DMS53 (cell line): Measurements from ENCODE around the gene COX4I1.

Source experiments
- DNase-seq: peaks from one replicate; lab custom pipeline; 2025; lab: John Stamatoyannopoulos, UW

COX4I1 gene

DNA sequence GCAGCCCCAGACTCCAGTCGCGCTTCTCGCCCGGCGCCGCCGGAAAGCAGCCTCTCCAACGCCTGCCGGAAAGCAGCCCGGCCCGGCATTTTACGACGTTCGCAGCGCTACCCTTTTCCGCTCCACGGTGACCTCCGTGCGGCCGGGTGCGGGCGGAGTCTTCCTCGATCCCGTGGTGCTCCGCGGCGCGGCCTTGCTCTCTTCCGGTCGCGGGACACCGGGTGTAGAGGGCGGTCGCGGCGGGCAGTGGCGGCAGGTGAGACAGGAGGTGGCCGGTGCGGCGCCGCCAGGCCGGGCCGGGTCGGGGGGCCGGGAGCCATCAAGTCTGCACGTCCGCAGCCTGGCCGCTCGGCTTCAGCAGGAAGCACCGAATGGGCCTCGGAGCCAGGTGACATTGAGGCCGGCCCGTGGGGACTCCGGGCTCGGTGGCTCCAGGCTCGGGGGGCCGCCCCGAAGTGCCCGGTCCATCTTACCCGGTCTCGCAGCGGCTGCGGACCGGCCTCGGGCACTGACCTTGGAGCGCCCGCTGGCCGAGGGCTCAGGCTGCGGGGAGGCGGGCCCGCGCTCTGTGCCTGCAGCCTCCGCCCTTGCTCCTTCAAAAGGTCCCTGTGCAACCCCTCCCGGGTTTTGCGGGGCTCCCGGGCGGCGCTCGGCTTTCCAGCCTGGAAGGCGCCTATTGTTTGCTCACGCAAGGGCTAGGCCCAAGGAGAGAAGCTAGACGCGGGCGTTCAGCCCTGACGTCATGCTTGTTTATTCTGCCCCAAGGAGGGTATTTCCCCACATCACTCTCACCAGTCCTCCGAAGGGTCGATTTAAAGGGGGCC lies at the start of gene COX4I1, which contains the start of gene EMC8:
Gene COX4I1, plus strand, starts transcription at position 199 of the 824 bp plus-strand sequence. CDS start 1,511 bp downstream, outside the sequence.
Gene EMC8, minus strand, starts transcription at position 48 of the 824 bp plus-strand sequence. CDS start 249 bp downstream, outside the sequence.
- DNase-seq = peak; percentile 96

DNA sequence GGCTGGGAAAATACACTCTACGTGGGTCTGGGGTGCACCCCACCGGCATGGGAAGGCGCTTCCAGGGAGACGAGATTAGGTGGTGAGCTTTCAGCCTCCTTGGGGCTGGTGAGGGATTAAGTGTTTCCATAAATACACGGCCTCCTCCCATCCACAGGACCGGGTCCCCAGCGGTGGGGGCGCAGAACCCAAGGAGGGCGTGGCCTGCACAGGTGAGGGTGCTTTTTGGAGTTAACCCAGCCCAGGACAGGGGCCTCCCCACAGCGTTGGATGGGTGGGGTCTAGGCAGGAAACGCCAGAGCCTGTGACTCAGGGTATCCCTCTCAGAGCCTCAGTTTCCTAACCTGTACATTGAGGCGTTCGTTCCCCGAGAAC lies 49.7 kb upstream of the COX4I1 start:
- DNase-seq = no peak

DNA sequence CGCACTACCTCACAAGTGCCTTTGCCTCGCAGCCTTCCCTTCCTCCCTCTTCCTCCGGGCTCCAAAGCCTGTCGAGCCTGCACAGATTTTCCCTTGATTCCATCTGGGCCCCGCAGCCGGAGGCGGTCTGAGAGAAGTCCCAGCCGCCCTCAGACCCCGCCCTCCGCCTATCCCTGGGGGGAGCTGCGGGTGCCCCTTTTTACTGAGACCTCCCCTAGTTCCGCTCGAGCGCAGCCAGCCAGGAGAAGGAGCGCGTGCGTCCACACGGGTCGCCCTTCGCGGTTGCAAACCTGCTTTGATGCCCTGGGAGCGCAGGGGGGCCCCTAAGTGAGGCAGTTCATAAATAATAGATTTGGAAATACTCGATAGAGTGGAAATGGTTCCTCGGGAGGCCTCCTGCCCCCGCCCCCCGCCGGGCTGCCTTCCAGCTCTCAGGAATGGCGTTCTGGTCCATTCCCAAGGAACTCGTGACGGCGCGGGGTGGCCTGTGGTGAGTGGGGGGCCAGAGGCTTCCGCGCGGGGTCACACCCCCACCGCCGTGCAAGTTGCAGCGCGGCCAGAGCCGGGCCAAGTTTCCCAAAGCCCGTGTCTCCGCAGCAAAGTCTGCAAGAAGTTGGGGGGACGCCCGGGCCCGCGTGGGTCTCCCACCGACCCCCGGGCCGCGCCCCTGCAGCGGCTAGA lies 49.2 kb upstream of the COX4I1 start:
- peak; percentile 30 for DNase-seq

DNA sequence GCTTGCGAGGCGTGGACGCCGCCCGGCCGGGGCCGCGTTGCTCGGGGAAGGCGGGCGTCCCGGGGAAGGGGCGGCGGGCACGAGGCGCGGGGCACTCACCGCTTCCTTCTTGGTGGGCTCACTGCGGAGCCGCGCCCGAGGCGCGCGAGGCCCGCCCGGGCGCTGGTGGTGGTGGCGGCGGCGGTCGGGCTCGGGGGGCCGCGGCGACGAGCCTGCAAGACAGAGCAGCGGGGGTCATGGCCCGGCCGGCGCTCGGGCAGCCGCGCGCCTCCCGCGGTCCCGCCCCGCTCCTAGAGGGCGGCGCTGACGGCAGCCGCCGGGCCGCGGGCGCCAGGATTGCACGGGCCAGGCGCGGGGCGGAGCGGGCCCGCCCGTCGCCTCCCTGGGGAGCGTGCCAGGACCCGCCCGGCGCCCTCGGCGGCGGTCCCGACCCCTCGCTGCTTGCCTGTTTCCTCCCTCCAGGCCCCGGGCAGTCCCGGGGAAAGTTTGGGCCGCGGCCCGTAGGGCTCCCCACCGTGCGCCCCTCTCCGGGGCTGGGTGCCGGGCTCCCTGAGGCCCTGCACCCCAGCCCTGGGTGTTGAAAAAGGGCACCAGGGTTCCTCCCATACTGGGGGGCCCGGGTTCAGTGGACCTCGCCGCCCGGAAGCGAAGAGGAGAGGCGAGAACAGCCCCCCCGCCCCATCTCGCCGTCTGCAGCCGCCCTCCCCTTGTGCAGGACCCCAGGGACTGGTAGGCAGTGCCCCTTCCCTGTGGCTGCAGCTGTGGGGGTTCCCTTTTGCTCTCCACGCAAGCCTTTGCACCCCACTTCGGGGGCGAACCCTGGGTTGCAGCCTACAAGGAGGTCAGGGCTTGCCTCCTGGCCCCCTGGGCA lies 48.4 kb upstream of the COX4I1 start, which contains the start of gene C16orf74:
Gene C16orf74, minus strand, starts transcription at position 270 of the 871 bp plus-strand sequence. CDS start 15,879 bp downstream, outside the sequence.
- peak; percentile 74 for DNase-seq

DNA sequence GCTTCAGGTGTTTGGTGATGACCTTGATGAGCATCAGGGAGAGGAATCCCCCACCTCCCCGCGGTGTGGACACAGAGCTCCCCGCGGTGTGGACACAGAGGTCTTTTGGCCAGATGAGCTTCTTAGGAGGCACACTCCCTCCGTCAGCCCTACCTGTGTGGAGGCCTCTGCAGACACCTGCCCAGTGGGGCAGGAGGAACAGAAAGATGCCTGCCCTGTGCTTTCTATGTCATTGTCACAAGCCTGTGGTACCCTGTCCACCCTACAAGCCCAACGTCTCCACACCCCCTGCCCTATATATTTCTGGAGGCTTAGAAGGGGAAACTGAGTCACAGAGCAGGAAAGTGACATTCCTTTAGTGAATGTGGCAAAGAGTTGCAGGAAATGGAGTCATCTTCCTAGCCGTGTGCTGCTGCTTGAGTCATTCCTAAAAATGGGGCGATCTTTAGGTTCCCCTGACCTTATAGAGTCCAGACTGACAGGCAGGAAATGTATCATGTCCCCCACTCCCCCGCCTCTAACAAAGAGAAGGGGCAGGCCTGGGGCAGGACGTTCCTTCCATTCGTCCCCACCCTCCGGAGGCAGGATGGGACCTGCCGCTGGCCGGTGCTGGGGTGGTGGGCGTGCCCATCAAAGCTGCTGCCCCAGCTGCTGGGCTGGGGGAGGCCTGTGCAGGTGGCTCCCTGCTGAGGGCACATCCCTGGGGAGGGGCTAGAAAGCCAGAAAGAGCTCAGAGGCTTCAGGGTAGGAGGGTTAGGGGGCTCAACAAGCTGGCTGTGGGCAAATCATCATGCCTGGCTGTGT lies 47.6 kb upstream of the COX4I1 start:
- peak; percentile 27 for DNase-seq

DNA sequence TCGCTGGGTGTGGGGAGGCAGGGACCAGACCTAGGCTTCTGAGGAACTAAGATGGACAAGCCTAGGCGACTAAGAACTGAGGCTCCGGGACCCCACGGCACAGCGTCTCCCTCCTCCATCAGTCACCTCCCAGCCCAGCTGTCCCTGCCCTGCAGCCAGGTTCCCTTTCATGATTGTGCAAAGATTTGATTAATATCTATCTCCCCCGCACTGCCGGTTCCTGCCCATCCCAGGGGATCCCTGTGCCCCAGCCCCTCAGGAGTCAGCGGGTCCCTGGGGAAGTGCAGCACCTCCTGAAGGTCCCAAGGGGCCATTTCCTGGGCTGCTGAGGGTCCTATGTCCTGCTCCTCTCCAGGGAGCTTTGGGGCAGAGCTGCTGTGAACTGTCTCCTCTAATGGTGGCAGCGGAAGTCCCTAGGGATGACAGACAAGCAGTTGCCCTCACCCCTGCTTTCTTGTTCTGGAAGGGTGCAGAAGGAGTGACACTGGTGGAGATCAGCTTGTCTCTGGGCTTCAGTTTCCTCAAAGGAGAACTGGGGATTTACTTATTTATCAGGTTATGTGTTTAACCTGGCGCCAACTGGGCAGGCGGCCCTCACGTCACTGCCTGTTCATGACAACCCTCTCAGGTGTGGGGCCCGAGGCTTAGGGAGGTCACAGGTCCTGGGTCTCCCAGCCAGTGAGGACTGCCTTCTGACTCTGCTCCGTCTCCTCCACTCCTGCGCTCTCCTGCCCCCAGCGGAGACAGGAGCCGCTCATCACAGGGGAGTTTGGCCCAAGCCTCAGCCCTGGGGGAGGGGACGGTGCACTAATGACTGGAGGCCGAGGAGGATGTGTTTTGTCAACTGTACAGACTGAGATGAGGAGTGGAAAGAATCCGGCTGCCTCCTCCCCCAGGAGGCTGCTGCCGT lies 46.7 kb upstream of the COX4I1 start:
- DNase-seq = peak; percentile 19

DNA sequence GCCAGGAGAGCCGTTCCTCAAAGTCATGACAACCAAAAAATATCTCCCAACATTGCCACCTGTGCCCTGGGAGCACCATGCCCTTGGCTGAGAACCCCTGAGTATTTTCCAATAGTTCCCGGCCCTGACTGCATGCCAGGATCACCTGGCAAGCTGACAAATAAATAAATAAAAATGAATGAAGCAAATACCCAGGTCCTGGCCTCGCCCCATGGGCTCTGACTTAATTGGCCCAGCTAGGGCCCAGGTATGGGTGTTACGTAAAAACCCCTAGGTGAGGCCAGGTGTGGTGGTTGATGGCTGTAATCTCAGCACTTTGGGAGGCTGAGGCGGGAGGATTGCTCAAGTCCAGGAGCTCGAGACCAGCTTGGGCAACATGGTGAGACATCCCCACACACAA lies 45.9 kb upstream of the COX4I1 start:
- no peak for DNase-seq

DNA sequence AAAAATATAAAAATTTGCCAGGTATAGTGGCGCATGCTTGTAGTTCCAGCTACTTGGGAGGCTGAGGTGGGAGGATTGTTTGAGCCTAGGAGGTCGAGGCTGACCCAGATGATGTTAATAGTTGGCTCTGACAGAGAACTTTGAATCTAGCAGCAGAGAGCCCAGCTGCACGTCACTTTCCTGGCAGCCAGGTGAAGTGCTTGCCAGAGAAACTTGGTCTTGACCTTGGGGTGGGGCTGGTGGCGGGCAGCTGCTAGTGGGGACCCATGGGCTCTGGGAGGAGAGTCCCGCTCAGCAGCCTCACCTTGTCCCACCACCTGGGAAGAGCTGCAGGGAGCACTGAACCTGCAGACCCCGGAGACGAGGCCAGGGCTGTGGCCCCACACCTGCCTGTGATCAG lies 45.5 kb upstream of the COX4I1 start:
- no peak for DNase-seq

DNA sequence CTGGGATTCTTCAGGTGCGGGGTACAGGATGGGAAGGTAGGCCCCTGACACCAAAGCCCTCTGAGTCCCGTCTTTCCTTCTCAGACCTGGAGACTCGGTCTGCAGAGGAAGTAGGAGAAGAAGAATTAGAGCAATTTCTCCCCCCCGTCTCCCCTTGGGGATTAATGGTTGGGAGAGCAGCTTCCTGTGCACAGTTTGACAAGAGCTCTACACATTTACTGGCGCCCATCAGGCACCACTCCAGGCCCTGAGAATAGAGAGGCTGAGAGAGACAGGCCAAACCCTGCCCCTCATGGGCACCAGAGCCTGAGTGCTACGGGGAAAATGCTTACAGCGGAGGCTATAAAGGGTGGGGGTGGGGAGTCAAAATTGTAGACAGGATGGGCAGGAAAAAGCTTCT lies 45.1 kb upstream of the COX4I1 start:
- no peak for DNase-seq

DNA sequence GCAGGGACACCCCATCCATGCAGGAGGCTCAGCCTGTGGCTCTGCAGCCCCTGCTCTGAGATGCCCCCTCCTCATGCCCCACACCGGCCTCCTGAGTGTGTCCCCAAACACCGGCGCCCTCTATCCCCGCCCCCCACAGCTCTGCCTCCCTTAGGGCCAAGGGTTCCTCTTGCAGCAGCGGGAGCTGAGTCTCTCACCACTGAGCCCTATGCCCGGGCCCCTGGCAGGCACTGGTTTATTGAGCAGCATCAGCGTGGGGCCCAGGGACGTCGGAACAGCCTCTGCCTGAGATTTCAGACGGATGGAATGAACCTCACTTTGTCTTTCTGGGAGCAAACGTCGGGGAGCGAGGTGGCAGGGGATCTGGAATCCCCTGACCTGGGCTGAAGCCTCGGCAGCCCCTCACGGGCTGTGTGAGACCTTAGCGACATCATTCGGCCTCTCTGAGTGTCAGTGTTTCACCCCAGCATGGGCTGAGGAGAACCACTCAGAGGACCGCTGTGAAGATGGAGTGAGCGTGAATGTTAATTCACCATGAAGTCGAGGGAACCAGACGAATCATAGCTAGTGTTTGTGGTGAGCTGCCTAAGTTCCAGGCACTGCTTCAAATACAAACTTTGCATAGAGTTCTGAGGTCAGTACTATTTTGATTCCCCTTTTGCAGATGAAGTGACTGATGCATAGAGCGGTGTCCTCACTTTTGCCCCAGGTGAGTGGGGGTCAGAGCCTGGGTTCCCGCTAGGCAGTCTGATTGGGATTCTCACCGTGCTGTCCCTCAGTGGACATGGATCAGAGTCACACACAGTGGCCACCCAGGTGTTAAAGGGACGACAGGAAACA lies 43.3 kb upstream of the COX4I1 start:
- no peak for DNase-seq

DNA sequence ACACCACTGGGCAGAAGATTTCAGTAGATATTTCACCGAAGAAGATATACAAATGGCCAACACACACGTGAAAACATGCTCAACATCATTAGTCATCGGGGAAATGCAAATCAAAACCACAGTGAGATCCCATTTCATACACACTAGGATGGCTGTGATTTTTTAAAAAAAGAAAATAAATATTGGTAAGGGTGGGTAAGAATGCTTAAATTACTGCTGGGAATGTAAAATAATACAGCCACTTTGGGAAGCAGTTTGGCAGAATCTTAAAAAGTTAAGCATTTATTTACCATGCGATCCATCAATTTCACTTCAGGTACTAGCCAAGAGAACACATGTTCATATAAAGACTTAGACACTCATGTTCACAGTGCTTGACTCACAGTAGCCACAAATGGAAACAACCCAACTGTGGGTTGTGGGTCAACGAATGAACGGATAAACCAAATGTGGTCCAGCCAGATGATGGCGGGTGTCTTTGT lies 42.1 kb upstream of the COX4I1 start:
- no peak for DNase-seq

DNA sequence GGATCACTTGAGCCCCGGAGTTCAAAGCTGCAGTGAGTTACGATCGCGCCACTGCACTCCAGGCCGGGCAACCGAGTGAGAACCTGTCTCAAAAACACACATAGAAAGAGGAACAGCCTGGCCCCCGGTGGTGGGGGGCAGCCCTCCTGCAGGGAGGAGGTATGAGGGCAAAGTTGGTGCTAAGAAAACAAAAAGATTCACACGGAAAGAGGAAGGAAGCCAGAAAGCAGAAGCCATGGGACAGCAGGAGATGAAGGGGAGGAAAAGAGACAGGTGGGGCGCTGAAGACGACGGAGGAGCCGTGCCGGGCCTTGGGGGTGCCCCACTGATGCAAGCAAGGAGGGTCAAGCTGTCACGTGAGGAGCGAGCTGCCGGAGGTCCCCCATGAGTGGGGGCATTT lies 40.4 kb upstream of the COX4I1 start:
- DNase-seq = no peak

DNA sequence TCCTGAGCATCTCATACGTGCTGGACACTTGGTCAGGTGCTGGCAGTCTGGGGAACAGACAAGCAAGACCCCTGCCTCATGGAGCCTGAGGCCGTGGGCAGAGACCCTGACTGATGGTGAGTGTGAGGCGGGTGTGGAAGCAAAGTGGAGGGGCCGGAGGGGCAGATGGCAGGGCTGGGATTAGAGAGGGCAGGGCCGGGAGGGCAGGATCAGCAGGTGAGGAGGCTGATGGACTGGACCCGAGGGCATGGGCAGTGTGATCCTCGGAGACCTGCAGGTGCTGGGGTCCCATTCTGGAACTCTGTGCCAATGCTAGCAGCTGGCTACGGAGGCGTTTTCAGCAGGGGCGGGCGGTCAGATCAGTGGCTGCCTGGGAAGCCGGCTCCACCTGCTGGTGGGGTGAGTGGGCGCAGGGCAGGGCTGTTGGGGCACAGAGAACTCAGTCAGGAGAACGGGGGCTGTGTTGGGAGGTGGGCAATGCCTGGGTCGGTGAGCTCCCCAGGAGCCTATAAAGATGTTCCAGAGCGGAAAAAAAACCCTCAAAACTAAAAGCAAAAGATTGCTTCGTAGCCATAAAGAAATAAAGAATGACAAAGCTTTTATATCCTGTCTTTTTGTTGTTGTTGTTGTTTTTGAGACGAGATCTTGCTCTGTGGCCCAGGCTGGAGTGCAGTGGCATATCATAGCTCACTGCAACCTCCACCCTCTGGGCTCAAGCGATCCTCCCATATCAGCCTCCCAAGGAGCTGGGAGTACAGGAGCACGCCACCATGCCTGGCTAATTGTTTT lies 39.7 kb upstream of the COX4I1 start:
- peak; percentile 69 for DNase-seq

DNA sequence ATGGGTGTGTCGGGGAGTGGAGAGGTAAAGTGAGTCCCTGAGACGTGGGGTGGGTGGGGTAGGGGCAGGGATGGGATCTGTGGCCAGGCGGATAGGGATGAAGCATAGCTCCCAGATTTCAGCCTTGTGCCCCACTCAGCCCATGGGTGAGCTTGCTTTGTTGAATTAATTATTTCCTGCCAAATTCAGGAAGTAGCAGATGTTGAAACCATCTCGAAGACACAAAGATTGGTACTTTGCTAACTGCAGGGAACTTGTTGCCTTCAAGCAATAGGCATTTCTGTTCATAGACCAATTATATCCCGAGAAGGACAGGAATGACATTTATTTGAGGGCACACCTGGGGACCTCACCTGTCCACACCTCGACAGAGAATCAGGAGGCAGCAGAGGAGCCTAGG lies 37.6 kb upstream of the COX4I1 start:
- DNase-seq = no peak

DNA sequence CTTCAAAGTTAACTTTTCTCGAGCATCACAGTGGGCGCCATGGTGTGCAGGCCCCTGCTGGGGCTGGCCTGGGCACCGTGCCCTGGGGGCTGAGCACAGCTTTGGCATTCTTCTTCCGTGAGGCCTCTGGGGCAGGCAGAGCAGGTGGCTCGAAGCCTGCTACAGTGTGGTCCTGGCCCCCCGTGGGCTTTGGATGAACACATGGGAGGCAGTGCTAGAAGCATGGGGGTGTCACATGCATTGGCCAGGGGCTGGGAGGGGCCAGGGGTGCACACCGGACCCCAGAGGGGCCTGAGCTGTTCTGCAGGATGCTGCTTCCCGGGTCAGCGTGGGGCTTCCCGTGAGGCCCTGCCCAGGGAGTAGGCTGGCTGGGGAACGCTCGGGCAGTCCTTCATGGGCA lies 36.5 kb upstream of the COX4I1 start:
- DNase-seq = no peak

DNA sequence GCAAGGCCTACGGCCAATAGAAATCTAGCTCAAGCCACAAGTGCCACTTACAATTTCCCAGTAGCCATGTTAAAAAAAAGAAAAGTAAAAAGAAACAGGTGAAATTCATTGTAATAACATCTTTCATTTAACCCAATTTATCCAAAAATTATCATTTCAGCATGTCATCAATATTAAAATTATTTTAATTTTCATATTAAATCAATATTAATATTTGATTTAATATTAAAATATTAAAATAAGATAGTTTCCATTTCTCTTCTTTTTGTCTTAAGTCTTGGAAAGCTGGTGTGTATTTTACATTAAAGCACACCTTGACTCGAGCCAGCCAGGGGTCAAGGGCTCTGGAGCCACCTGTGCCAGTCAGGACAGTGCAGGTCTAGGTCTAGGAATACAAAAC lies 35.9 kb upstream of the COX4I1 start:
- no peak for DNase-seq

DNA sequence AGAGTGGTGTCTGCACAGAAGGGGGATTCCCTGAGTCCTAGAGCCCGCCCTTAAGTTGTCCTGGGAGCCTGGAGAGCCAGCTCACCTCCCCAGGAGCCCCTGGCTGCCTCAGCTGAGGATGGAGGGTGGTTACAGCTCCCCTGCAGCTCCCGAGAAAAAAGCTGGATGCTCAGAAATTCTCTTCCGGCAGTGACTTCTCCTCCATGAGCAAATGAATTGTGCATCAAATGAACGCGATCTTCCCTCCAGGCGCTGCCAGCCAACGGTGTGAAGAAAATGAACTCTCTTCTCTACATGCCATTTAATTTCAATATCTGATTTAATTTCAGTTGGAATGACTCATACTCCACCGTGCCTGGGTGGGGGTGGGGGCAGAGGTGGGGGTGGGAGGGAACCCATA lies 34.3 kb upstream of the COX4I1 start:
- no peak for DNase-seq

DNA sequence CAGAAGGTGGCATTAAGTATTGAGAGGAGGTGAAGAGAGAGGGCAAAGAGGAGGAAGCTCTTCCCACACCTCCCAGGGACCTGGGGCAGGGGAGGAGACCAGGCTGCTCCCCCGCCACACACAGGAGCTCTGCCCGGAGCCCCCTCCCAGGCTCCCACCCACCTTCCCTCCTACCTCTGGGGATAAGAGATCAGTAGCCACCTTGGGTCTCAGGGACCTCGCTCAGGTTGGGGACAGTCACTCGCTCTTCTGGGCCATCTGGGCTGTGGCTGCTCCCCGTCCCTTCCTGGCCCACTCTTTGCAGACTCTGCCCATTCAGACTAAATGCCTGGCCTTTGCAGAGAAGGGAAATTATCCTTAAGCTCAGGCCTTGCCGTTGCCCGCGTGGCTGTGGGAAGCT lies 33.7 kb upstream of the COX4I1 start:
- DNase-seq = no peak
